ENCODE measurements around the gene CST7.
"Not testable (repeated sequence)": the region's sequence is repeated elsewhere in the genome, so short reads cannot be mapped to it uniquely, and the experiment has no call there.

CST7 gene

GRCh38 chr20:24929867-24930723 lies 19.0 kb upstream of the CST7 start:
- DNase-seq (ENCODE audit: low spot score): not testable (repeated sequence)

- not testable (repeated sequence) for DNase-seq (ENCODE audit: low spot score)
Observed at GRCh38 chr20:24930724-24931688, 18.1 kb upstream of the CST7 start.

GRCh38 chr20:24931893-24932292 lies 17.2 kb upstream of the CST7 start:
- DNase-seq (ENCODE audit: low spot score): not testable (repeated sequence)

- no peak for DNase-seq (ENCODE audit: low spot score)
Observed at GRCh38 chr20:24933266-24933908, 15.7 kb upstream of the CST7 start.

DNA sequence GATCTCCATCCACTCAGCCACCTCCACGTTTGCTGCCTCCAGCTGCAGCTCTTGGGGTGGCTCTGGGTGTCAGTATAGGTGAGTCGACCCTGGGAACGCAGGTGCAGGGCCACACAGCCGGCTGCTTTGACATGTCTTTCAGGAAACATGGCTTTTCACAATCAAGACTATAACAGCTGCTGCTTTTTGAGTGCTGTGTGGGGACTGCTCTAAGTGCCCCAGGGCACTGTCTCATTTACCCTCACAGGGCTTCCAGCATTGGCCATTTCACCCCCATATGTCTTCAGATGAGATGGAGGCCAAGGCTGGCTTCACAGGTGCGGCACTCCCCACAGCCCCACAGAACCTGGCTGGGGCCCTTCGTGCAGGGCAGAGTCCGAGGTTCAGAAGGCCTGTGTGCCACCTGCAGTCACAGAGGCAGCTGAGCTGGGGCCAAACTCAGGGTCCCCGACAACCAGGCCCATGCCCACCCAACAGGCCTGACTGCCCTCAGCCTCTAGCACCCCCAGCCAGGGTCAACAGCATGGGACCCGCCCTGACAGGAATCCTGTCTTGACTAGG lies 14.9 kb upstream of the CST7 start:
- no peak for DNase-seq (ENCODE audit: low spot score)

GRCh38 chr20:24934716-24935115 lies 14.4 kb upstream of the CST7 start:
- no peak for DNase-seq (ENCODE audit: low spot score)

DNA sequence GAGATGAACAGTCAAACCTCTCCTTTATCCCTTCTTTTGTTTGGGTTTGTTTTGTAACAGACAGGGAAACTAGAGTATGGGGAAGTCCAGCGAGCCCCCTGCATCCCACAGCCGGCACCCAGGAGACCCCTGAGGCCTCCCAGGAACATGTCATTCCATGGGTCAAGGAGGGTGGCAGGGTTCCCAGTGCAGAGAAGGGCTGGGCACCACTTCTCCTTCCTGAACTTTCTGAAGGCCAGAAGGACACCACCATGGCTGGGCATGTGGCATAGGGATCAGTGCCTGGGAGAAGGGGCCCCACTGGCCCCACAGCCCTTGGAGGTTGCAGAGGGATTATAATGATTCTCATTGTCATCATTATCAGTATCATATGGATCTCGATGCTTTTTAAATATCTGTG lies 13.9 kb upstream of the CST7 start:
- DNase-seq (ENCODE audit: low spot score): no peak

- no peak for DNase-seq (ENCODE audit: low spot score)
Observed at GRCh38 chr20:24935766-24936525, 13.1 kb upstream of the CST7 start.

GRCh38 chr20:24936526-24937407 lies 12.3 kb upstream of the CST7 start:
- no peak for DNase-seq (ENCODE audit: low spot score)

GRCh38 chr20:24937579-24937978 lies 11.5 kb upstream of the CST7 start:
- DNase-seq (ENCODE audit: low spot score): no peak

GRCh38 chr20:24938498-24938897 lies 10.6 kb upstream of the CST7 start:
- no peak for DNase-seq (ENCODE audit: low spot score)

DNA sequence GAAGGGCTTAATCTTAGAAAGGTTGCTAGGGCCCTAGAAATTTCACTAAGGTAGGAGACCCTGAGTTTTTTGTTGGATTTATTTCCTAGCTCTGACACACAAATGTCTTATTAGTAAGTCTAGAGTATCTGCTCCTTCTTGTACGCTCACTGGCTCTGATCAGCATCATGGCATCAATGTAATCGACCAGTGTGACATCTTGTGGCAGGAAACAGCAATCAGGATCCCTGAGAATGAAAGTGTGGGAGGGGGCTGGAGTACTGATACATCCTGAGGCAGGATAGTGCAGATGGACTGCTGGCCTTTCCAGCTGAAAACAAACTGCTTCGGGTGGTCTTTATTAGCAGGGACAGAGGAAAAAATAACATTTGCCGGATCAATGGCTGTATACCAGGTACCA lies 10.0 kb upstream of the CST7 start:
- DNase-seq (ENCODE audit: low spot score): no peak

DNA sequence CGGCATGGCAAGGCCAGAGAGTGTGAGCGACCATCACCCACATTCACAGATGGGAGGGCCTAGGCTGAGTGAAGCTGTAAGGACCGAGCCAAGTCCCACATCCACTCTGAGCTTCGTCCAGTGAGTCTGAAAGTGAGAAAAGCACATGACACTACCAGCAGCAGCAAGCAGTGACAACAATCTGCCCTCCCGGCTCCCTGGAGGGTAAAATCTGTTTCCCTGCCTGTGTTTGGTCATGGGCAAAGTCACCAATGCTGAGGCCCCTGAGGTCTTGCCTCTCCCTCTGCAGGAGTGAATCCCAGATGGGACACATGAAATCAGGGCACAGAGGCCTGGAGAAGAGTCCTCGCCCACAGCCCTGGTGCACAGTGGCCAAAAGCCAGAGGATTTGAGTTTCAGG lies 6.4 kb upstream of the CST7 start:
- no peak for DNase-seq (ENCODE audit: low spot score)

GRCh38 chr20:24943196-24943595 lies 5.9 kb upstream of the CST7 start:
- DNase-seq (ENCODE audit: low spot score): no peak

GRCh38 chr20:24943731-24944130 lies 5.3 kb upstream of the CST7 start:
- no peak for DNase-seq (ENCODE audit: low spot score)

DNA sequence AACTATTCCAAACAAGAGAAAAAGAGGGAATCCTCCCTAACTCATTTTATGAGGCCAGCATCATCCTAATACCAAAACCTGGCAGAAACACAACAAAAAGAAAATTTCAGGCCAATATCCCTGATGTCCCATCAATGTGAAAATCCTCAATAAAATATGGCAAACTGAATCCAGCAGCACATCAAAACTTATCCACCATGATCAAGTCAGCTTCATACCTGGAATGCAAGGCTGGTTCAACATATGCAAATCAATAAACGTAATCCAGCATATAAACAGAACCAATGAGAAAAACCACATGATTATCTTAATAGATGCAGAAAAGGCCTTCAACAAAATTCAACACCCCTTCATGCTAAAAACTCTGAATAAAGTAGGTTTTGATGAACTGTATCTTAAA lies 2.7 kb upstream of the CST7 start:
- DNase-seq (ENCODE audit: low spot score): not testable (repeated sequence)

- not testable (repeated sequence) for DNase-seq (ENCODE audit: low spot score)
Observed at GRCh38 chr20:24948396-24948938, 602 bp upstream of the CST7 start.

- DNase-seq (ENCODE audit: low spot score): no peak
Observed at GRCh38 chr20:24949756-24950127, 673 bp downstream of the CST7 start.

GRCh38 chr20:24950128-24950835 lies 1.2 kb downstream of the CST7 start:
- DNase-seq (ENCODE audit: low spot score): no peak
